Measurements from ENCODE around the gene ACTL7B.

DNA sequence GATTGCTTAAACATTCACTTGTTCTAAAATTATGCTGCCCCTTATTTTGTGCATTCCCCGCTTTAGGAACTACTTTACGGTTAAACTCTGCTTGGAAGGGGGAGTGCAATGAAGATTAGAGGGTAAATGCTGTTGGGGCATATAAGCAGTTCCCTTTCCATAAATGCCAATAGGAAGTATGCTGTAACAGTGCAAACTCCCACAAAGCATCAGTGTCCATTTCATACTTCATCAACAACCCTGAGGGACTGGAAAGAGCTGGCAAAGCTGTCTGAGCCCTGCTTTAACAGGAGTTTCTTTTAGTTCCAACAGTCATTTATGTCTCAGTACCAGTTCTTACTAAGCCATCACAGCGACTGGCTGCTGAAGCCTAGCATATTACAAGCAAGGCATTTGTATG lies 8.1 kb upstream of the ACTL7B start:
- TF ChIP-seq, protein P1, sequence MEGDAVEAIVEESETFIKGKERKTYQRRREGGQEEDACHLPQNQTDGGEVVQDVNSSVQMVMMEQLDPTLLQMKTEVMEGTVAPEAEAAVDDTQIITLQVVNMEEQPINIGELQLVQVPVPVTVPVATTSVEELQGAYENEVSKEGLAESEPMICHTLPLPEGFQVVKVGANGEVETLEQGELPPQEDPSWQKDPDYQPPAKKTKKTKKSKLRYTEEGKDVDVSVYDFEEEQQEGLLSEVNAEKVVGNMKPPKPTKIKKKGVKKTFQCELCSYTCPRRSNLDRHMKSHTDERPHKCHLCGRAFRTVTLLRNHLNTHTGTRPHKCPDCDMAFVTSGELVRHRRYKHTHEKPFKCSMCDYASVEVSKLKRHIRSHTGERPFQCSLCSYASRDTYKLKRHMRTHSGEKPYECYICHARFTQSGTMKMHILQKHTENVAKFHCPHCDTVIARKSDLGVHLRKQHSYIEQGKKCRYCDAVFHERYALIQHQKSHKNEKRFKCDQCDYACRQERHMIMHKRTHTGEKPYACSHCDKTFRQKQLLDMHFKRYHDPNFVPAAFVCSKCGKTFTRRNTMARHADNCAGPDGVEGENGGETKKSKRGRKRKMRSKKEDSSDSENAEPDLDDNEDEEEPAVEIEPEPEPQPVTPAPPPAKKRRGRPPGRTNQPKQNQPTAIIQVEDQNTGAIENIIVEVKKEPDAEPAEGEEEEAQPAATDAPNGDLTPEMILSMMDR (IDR thresholded peaks at IDR 0.05), result no peak
- no peak for TF ChIP-seq POLR2A (IDR thresholded peaks at IDR 0.05; ENCODE audit: low read depth)
